ENCODE results near the gene CDK10.

CDK10 gene

DNA sequence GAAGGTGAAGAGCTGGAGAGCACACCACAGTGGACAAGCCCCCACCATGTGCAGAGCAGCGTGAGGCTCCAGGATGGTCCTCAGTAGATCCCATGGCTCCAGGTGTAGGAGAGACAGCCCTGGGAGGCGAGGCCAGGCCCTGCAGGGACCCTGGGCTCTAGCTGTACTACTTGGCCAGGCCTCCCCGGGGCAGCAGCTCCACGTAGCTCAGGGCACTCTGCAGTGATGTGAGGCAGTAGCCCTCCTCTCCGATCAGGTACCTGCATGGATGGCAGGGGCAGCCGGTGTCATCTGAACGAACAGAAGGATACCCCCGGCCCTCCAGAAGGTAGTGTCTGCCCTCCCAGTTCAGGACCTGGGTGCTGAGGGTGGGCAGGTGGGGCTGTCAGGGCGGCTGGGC, 21.2 kb downstream of the CDK10 start:
- intact Hi-C loops (cut with micrococcal nuclease), result no loop called here
- Mint-ChIP-seq H3K4me1 (ENCODE audit: low read depth) (peaks cover 46% of the 10 kb centered on the region), H3K27me3 (peaks cover 23% of the 10 kb centered on the region), H3K27ac (no peak overlapping the region), H3K9me3 (no peaks in the 10 kb centered on the region), H3K36me3 (ENCODE audit: low read depth) (peaks cover 46% of the 10 kb centered on the region), H3K4me3 (no peak overlapping the region)

DNA sequence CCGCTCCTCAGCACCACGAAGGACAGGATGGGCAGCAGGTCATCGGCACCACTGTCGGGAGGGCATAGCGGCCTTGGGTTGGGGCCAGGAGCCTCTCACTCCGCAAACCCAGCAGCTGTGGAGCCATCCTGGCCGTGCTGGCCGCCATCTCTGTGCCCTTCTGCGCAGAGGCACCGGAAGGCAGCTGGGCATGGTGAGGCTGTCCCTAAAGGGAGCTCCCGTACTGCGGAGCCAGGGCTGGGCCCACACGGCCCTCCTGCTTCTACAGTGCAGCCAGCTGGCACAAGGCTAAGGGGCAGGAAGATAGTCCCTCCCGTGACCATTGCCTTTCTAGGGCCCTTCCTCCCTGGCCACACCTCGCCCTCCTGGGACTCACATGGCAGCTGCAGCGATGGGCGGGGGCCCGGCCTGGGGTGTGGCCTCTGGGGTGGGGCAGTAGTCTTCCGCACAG, 22.0 kb downstream of the CDK10 start:
- peaks cover 46% of the 10 kb centered on the region for H3K4me1 Mint-ChIP-seq (ENCODE audit: low read depth)
- no peak overlapping the region for H3K4me3 Mint-ChIP-seq
- H3K9me3 Mint-ChIP-seq, result no peaks in the 10 kb centered on the region
- H3K27me3 Mint-ChIP-seq, result peaks cover 25% of the 10 kb centered on the region
- intact Hi-C loops (cut with micrococcal nuclease), result no loop called here
- H3K36me3 Mint-ChIP-seq (ENCODE audit: low read depth), result peaks cover 46% of the 10 kb centered on the region
- no peak overlapping the region for H3K27ac Mint-ChIP-seq

DNA sequence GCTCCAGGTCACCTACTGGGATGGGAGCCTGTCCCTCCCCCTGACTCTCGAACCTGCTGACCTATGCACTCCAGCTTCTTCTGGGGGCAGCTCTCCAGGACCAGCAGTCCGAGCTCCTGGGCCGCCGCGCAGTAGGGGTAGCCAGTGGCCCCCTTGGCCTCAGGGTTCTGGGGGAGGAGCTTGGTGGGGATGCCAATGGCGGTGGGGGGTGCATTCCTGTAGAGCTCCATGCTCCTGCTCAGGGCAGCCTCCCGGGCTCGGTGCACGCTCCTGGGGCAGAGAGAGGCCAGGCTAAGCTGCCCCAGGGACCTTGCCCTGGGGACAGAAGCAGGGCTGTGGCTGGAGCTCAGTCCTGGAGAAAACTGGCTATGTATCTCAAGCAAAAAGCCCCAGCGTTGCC, 22.7 kb downstream of the CDK10 start:
- intact Hi-C loops (cut with micrococcal nuclease), result no loop called here
- H3K36me3 Mint-ChIP-seq (ENCODE audit: low read depth), result peaks cover 46% of the 10 kb centered on the region
- H3K9me3 Mint-ChIP-seq, result no peaks in the 10 kb centered on the region
- peaks cover 46% of the 10 kb centered on the region for H3K4me1 Mint-ChIP-seq (ENCODE audit: low read depth)
- H3K27ac Mint-ChIP-seq, result peak overlapping the region; percentile 42
- no peak overlapping the region for H3K4me3 Mint-ChIP-seq
- peaks cover 21% of the 10 kb centered on the region for H3K27me3 Mint-ChIP-seq

DNA sequence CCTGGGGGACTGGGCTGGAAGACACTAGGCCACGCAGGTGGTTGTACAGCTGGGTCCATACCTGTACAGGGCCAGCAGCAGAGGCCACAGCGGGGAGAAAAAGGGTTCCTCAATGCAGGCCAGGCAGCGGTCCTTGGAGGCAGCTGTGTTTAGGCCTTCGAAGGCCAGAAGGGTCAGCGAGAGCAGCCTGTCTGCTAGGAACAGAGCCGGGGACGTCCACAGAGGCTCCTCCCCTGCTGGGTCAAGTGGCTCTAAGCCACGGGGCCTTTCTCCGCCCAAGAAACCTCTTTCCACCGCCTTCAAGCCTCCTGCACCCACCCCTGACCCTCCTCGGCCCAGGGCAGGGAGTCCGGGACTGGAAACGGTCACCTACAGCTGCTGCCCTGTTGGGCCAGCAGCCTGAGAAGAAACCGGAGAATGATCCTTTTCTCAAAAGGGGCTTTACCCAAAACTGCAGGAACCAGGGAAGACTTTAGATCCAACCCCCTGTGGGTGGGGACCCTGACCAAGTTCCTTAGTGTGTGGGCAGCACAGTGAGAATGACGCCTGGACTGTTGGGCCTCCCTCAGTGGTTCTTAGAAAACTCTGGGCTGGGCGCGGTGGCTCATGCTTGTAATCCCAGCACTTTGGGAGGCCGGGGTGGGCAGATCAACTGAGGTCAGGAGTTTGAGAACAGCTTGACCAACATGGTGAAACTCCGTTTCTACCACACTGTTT, 23.4 kb downstream of the CDK10 start:
- peak overlapping the region; percentile 42 for H3K27ac Mint-ChIP-seq
- H3K36me3 Mint-ChIP-seq (ENCODE audit: low read depth), result peaks cover 52% of the 10 kb centered on the region
- no peak overlapping the region for H3K4me3 Mint-ChIP-seq
- H3K9me3 Mint-ChIP-seq, result no peaks in the 10 kb centered on the region
- peaks cover 46% of the 10 kb centered on the region for H3K4me1 Mint-ChIP-seq (ENCODE audit: low read depth)
- intact Hi-C loops (cut with micrococcal nuclease), result no loop called here
- H3K27me3 Mint-ChIP-seq, result peaks cover 20% of the 10 kb centered on the region

DNA sequence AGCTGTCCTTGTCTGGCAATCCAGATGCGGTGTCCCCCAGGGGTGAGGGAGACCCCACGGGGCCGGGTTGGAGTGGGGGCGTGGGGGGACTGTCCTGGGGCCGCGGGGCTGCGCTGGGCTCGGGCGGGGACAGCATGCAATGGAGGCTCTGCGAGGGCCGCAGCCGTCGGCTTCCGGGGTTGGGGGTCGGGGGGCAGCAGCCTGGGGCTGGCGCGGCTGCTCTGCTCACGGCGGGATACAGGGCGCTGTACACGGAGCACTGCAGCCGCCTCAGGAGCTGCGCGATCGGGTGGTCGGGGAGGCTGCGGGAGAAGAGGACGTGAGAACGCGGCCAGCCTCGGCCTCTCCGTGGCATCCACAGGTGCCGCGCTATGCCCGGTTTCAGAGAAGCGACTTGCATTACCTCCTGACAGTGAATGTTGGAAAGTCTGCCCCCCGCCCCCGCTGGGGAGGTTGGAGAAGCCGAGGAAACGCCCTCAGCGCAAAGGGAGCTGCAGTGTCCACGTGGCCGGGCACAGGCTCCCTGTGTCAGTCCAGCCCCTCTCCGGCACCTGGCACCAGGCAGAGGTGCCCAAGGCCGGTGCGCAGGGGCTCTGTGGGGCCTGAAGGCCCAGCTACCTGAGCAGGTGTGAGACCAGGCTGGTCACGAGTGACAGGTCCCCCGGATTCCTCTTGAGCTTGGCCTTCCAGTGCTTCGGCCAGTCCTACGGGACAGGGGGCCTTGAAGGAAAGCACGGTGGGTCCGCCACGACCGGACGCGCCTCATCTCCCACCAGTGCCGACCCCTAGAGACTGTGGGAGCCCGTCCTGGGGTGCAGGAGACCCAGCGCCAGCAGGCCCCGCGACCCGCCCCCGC, 24.4 kb downstream of the CDK10 start:
- intact Hi-C loops (cut with micrococcal nuclease), result no loop called here
- H3K27me3 Mint-ChIP-seq, result peaks cover 13% of the 10 kb centered on the region
- peaks cover 40% of the 10 kb centered on the region for H3K4me1 Mint-ChIP-seq (ENCODE audit: low read depth)
- H3K27ac Mint-ChIP-seq, result no peak overlapping the region
- H3K36me3 Mint-ChIP-seq (ENCODE audit: low read depth), result peaks cover 62% of the 10 kb centered on the region
- no peaks in the 10 kb centered on the region for H3K9me3 Mint-ChIP-seq
- H3K4me3 Mint-ChIP-seq, result no peak overlapping the region

DNA sequence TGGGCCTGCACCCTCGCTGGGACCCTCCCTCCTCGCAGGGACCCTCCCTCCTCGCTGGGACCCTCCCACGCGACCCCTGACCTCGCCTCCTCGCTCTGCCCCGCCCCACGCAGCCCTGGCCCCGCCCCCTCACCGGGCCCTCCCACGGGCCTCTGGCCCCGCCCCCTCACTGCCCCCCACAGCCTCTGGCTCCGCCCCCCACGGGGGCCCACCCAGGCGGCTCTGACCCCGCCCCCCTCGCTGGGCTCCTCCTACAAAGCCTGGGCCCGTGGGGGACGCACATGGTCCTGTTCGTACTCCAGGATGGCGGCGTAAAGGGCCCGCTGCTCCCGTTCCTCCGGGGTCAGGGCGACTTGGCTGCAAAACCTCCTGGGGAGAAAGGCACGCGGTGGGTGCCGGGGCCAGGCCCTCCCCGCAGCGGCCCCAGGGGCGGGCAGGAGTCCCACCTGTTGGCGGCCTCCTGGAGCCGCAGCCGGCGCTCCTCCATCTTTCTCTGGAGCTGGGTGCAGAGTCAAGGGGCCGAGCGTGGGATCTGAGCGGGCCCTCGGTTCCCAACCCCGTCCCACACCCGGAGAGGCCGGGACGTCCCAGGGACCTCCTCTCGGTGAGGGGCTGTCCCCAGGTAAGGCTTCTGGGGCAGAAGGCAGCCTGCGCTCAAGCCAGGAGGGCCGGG, 25.2 kb downstream of the CDK10 start:
- no peaks in the 10 kb centered on the region for H3K9me3 Mint-ChIP-seq

DNA sequence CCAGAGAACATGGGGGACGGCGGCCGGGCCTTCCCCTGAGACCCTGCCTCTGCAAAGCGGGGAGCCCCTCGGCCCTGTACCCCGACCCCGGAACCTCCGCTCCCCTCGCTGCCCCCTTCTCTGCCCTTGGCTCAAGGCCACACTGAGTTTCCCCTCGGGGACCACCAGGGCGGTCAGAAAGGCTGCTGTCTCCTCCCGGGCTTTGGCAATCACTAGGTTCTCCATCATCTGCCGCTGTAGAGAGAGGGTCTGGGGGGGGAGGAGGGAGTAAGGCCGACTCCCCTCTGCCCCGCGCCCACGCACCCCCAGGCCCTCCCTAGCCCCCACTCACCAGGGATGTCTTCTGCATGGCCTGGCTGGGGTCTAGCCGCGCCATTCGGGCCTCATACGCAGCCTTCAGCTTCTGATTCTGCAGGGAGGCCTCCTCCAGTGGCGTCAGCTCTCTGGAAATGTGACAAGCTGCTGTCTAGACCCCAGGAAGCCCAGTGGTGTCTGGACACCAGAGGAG, 25.8 kb downstream of the CDK10 start:
- Mint-ChIP-seq H3K9me3 (no peaks in the 10 kb centered on the region), H3K27ac (no peak overlapping the region), H3K4me3 (peak overlapping the region; percentile 64), H3K36me3 (ENCODE audit: low read depth) (peaks cover 65% of the 10 kb centered on the region), H3K27me3 (peaks cover 13% of the 10 kb centered on the region), H3K4me1 (ENCODE audit: low read depth) (peaks cover 39% of the 10 kb centered on the region)
- intact Hi-C loops (cut with micrococcal nuclease), result no loop called here

More for the DNA sequence above, 25.2 kb downstream of the CDK10 start:
- intact Hi-C loops (cut with micrococcal nuclease), result no loop called here
- H3K4me3 Mint-ChIP-seq, result peak overlapping the region; percentile 64
- H3K4me1 Mint-ChIP-seq (ENCODE audit: low read depth), result peaks cover 38% of the 10 kb centered on the region
- H3K36me3 Mint-ChIP-seq (ENCODE audit: low read depth), result peaks cover 65% of the 10 kb centered on the region
- no peak overlapping the region for H3K27ac Mint-ChIP-seq
- H3K27me3 Mint-ChIP-seq, result peaks cover 13% of the 10 kb centered on the region

DNA sequence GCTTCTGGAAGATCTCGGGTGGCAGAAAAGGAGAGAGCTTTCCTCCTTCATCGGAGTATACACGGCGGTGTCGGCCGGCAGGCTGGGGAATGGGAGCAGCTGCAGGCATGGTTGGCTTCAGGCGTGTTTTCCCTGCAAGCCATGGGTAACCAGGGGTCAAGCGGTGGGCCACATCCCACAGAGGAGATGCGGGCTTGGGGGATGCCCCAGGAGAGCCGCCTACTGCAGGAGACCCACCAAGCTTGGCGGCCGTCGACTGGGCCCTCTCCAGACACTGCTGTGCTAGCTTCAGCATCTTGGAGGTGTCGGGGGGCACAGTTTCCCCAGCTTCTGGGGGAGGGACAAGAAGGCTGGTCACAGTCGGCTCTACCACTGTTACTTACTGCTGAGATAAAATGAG, 30.0 kb downstream of the CDK10 start:
- Mint-ChIP-seq H3K36me3 (ENCODE audit: low read depth) (peaks cover 42% of the 10 kb centered on the region), H3K27ac (no peak overlapping the region), H3K4me3 (no peak overlapping the region), H3K27me3 (peaks cover 13% of the 10 kb centered on the region), H3K9me3 (no peaks in the 10 kb centered on the region), H3K4me1 (ENCODE audit: low read depth) (peaks cover 48% of the 10 kb centered on the region)
- intact Hi-C loops (cut with micrococcal nuclease), result no loop called here

DNA sequence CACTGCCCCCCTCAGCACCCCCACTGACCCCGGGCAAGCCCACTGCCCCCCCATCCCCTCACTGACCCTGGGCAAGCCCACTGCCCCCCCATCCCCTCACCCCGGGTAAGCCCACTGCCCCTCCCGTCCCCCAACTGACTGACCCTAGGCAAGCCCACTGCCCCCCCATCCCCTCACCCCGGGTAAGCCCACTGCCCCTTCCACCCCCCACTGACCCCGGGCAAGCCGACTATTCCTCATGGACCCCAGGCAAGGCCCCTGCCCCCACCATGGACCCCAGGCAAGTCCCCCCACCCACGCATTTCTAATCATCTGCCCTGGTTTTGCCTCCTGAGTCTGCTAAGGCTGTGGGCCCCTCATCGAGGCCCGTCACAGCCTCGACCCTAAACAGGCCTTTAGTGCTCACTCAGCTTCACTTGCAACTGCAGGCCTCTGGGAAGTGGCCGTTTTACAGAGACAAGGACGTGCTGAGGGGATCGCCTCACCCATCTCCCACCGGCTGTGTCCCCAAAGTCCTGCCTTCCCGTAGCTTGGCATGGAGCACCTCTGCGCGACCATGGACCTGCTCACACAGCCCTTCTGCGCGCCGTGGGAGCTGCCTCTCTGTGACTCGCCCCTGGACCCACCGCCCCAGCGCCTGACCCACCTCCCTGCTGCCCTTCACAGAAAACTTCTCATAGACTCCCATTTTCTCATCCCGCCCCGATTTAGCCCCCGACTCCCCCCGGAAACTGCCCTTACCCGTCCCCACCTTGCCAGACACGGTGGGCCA, 30.6 kb downstream of the CDK10 start:
- Mint-ChIP-seq H3K4me1 (ENCODE audit: low read depth) (peaks cover 46% of the 10 kb centered on the region), H3K27ac (peak overlapping the region; percentile 91), H3K27me3 (peaks cover 11% of the 10 kb centered on the region), H3K4me3 (peak overlapping the region; percentile 18), H3K36me3 (ENCODE audit: low read depth) (peaks cover 42% of the 10 kb centered on the region), H3K9me3 (no peaks in the 10 kb centered on the region)
- intact Hi-C loops (cut with micrococcal nuclease), result no loop called here

DNA sequence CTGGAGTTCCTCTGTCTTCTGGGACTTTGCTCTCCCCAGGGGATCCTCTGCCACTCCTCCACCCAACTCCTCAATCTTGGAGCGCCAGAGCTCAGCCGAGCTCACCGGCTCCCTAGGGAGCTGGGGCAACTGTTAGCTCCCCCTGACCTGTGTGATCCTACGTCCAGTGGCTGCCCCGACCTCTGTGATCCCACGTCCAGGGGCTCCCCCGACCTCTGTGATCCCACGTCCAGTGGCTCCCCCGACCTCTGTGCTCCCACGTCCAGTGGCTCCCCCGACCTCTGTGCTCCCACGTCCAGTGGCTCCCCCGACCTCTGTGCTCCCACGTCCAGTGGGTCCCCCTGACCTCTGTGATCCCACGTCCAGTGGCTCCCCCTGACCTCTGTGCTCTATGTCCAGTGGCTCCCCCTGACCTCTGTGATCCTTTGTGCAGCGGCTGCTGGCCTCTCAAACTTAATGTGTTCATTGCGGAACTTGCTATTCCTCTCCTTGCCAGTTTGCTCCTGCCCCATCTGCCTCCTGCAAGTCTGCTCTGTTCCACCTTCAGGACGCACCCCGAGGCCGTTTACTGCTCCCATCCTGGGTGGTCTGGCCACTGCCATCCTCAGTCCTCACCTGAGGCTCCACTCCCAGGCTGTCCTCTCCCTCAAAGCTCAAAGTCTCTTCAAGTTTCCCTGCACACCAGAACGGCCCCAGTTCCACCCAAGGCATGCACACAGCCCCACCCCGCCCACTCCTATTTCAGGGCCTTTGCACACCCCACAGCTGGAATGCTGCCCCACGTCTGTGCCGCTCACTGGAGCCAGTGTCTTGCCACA, 31.4 kb downstream of the CDK10 start:
- peaks cover 3% of the 10 kb centered on the region for H3K27me3 Mint-ChIP-seq
- peak overlapping the region; percentile 2 for H3K4me3 Mint-ChIP-seq
- H3K9me3 Mint-ChIP-seq, result no peaks in the 10 kb centered on the region
- intact Hi-C loops (cut with micrococcal nuclease), result no loop called here
- peaks cover 50% of the 10 kb centered on the region for H3K36me3 Mint-ChIP-seq (ENCODE audit: low read depth)
- peak overlapping the region; percentile 91 for H3K27ac Mint-ChIP-seq
- peaks cover 47% of the 10 kb centered on the region for H3K4me1 Mint-ChIP-seq (ENCODE audit: low read depth)

DNA sequence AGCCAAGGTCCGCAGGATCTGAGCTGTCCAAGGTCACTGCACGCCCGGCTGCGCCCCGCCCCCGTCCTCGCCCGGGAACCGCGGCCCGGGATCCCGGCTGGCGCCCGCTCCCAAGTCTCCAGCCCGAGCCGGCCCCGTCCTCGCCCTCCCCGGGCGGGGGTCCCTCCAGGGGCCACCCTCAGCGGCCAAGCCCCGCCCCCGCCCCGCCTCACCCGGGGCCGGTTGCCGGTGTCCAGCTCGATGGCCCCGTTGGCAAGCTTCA, 34.0 kb downstream of the CDK10 start:
- intact Hi-C loops (cut with micrococcal nuclease), result no loop called here
- H3K4me1 Mint-ChIP-seq (ENCODE audit: low read depth), result peaks cover 59% of the 10 kb centered on the region
- H3K27ac Mint-ChIP-seq, result peak overlapping the region; percentile 91
- H3K9me3 Mint-ChIP-seq, result no peaks in the 10 kb centered on the region
- H3K4me3 Mint-ChIP-seq, result peak overlapping the region; percentile 80
- no peaks in the 10 kb centered on the region for H3K27me3 Mint-ChIP-seq
- H3K36me3 Mint-ChIP-seq (ENCODE audit: low read depth), result peaks cover 63% of the 10 kb centered on the region

DNA sequence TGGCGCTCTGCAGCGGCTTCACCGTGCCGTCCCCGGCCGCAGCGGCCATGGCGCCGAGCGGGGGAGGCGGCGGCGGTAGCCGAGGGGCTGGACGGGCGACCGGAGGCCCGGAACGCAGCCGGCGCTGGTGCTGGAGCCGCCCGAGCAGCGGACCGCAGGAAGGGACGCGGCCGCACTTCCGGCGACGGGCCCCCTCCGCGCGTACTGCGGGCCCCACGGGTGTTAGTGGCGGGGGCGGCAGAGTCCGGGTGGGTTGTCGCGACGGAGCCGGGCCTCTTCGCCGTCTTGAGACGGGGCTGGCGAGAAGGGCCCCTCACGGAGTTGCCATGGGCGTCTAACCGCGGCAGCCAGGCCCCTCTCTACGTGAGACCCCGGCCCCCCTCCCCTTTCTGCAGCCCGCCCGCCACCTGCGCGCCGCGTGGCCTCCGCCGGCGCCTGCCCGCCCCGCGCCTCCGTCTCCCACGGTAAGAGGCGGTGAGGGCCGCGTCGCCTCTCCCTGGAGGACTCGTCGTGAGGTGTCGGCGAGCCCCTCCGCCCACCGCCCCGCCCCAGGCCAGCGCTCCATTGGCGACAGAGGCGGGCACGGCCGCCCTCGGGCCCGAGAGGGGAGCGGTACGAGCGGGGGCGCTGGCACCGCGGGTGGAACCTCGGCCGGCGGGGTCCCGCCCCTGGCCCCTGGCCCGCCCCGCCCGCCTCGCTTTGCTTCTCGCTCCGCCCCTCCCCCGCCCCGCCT, 34.5 kb downstream of the CDK10 start, which contains the start of the genes VPS9D1 and ZNF276:
TSS of gene VPS9D1 (minus strand) at position 86 of the 733 bp plus-strand sequence. CDS start at position 49, 37 bp downstream.
TSS of gene ZNF276 (plus strand) at position 725 of the 733 bp plus-strand sequence. CDS start 104 bp downstream, outside the sequence.
- Mint-ChIP-seq H3K27ac (peak within 1 kb of the TSS; percentile 91), H3K4me1 (ENCODE audit: low read depth) (peaks cover 59% of the 10 kb centered on the region)

More for the DNA sequence above, 34.5 kb downstream of the CDK10 start, which contains the start of the genes VPS9D1 and ZNF276:
- Mint-ChIP-seq H3K27me3 (no peaks in the 10 kb centered on the region), H3K9me3 (no peaks in the 10 kb centered on the region), H3K4me3 (peak within 1 kb of the TSS; percentile 80), H3K36me3 (ENCODE audit: low read depth) (peaks cover 65% of the 10 kb centered on the region)
- intact Hi-C loops (cut with micrococcal nuclease), result no loop called here
